ENCODE measurements around the gene DGKG.

GRCh38 chr3:186380622-186381380 lies 18.8 kb upstream of the DGKG start:
- TF ChIP-seq TAF1 (IDR thresholded peaks at IDR 0.05; ENCODE audit: borderline replicate concordance, low read depth, low read length) (no peak), RAD21 (IDR thresholded peaks at IDR 0.05; ENCODE audit: low read length) (no peak), RFX5 (IDR thresholded peaks at IDR 0.05; ENCODE audit: low read length) (no peak), JUND (IDR thresholded peaks at IDR 0.05) (no peak), CHD2 (IDR thresholded peaks at IDR 0.05; ENCODE audit: low read length, partially characterized antibody) (no peak)
- TF ChIP-seq, protein P1, sequence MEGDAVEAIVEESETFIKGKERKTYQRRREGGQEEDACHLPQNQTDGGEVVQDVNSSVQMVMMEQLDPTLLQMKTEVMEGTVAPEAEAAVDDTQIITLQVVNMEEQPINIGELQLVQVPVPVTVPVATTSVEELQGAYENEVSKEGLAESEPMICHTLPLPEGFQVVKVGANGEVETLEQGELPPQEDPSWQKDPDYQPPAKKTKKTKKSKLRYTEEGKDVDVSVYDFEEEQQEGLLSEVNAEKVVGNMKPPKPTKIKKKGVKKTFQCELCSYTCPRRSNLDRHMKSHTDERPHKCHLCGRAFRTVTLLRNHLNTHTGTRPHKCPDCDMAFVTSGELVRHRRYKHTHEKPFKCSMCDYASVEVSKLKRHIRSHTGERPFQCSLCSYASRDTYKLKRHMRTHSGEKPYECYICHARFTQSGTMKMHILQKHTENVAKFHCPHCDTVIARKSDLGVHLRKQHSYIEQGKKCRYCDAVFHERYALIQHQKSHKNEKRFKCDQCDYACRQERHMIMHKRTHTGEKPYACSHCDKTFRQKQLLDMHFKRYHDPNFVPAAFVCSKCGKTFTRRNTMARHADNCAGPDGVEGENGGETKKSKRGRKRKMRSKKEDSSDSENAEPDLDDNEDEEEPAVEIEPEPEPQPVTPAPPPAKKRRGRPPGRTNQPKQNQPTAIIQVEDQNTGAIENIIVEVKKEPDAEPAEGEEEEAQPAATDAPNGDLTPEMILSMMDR (IDR thresholded peaks at IDR 0.05): no peak
